Activated T-helper 2 cell treated with anti-CD3 and anti-CD28 coated beads, Interferon-gamma antibody, Interleukin-2, Interleukin-4, amounts not matched to agents 10 μg/mL and 5 μg/mL and 100 μg/mL, durations not matched to agents 14 hours and 24 hours and 36 hours (primary cell): ENCODE results near the gene KCTD14. TPM values are rescaled to one million over a fixed set of nuclear protein-coding genes. Genes with fewer than 3 reads are reported as not detected.

ENCODE experiments used
- total RNA-seq: library from RNA; stranded (reverse); gene quantifications from 2 replicates; pipeline ENCODE4 v1.2.3, GENCODE V29; 2022

The KCTD14 gene
- total RNA-seq, 1 donor from 2014 or later, result 0.34 TPM

Other genes starting within 250 kb of the KCTD14 start
- 43.3 and 45.5 TPM in 2 replicates for gene RSF1, start 202.6 kb downstream of the KCTD14 start, total RNA-seq
- 3.0 and 3.6 TPM in 2 replicates for gene AAMDC, start 202.1 kb downstream of the KCTD14 start, total RNA-seq
- gene INTS4, start 28.6 kb downstream of the KCTD14 start, total RNA-seq, result 62.7 and 66.8 TPM in 2 replicates
- not detected in 2 replicates for gene THRSP, start 40.6 kb upstream of the KCTD14 start, total RNA-seq
- gene NDUFC2, start 56.6 kb upstream of the KCTD14 start, total RNA-seq, result 208 and 215 TPM in 2 replicates
- gene ALG8, start 116.3 kb upstream of the KCTD14 start, total RNA-seq, result 58.6 and 70.1 TPM in 2 replicates
- 10.0 and 10.4 TPM in 2 replicates for gene KCTD21, start 165.3 kb upstream of the KCTD14 start, total RNA-seq
- 12.9 and 14.6 TPM in 2 replicates for gene USP35, start 165.6 kb upstream of the KCTD14 start, total RNA-seq